Glutamatergic neuron (in vitro differentiated cells): ENCODE results near the gene ADO. TPM values are rescaled to one million over a fixed set of nuclear protein-coding genes. Genes with fewer than 3 reads are reported as not detected.

Source experiments
- DNase-seq: peaks from one replicate; pipeline ENCODE4 v3.0.0; 2022
- H3K27ac Mint-ChIP-seq: one replicate; pipeline ENCODE4 v1.8.0; 2020; ENCODE audit warnings: mild to moderate bottlenecking, mixed read lengths, inconsistent platforms; ENCODE audit not compliant: unreplicated experiment
- H3K27me3 Mint-ChIP-seq: one replicate; pipeline ENCODE4 v1.8.0; 2020; ENCODE audit warnings: mild to moderate bottlenecking, moderate library complexity, mixed read lengths, inconsistent platforms; ENCODE audit not compliant: unreplicated experiment
- H3K36me3 Mint-ChIP-seq: one replicate; pipeline ENCODE4 v1.8.0; 2020; ENCODE audit warnings: mild to moderate bottlenecking, mixed read lengths, inconsistent platforms; ENCODE audit not compliant: unreplicated experiment
- H3K4me1 Mint-ChIP-seq: one replicate; pipeline ENCODE4 v1.8.0; 2020; ENCODE audit warnings: mild to moderate bottlenecking, low read depth, mixed read lengths, inconsistent platforms; ENCODE audit not compliant: unreplicated experiment
- H3K4me3 Mint-ChIP-seq: one replicate; pipeline ENCODE4 v1.8.0; 2020; ENCODE audit warnings: mild to moderate bottlenecking, mixed read lengths, inconsistent platforms; ENCODE audit not compliant: unreplicated experiment
- H3K9me3 Mint-ChIP-seq: one replicate; pipeline ENCODE4 v1.8.0; 2020; ENCODE audit warnings: mild to moderate bottlenecking, moderate library complexity, mixed read lengths, inconsistent platforms; ENCODE audit not compliant: unreplicated experiment
- long read RNA-seq: library from polyadenylated mRNA; unstranded; transcript quantifications from one replicate; pipeline ENCODE4 v2.0.0, GENCODE V29; 2020; ENCODE audit not compliant: unreplicated experiment
- total RNA-seq: library from RNA; stranded (reverse); fragmentation: NEBNext Ultra II Directional; extraction: Animal tissue kit (Norgen Biotek cat#: 25700); gene quantifications from one replicate; pipeline ENCODE4 v1.2.1, GENCODE V29; 2021; ENCODE audit not compliant: unreplicated experiment
- TF ChIP-seq, protein P1 (sequence below): fragments of 200-600 bp; sonication (generic); IDR thresholded peaks from one replicate; pipeline ENCODE4 v1.5.0; 2021; ENCODE audit not compliant: partially characterized antibody, unreplicated experiment

Gene ADO
- total RNA-seq = 32.5 TPM
- long read RNA-seq, partial matches to known transcripts = 0 of 4 reads
- long read RNA-seq, other reads (novel, unspliced or antisense) = 0 of 4 reads

DNA sequence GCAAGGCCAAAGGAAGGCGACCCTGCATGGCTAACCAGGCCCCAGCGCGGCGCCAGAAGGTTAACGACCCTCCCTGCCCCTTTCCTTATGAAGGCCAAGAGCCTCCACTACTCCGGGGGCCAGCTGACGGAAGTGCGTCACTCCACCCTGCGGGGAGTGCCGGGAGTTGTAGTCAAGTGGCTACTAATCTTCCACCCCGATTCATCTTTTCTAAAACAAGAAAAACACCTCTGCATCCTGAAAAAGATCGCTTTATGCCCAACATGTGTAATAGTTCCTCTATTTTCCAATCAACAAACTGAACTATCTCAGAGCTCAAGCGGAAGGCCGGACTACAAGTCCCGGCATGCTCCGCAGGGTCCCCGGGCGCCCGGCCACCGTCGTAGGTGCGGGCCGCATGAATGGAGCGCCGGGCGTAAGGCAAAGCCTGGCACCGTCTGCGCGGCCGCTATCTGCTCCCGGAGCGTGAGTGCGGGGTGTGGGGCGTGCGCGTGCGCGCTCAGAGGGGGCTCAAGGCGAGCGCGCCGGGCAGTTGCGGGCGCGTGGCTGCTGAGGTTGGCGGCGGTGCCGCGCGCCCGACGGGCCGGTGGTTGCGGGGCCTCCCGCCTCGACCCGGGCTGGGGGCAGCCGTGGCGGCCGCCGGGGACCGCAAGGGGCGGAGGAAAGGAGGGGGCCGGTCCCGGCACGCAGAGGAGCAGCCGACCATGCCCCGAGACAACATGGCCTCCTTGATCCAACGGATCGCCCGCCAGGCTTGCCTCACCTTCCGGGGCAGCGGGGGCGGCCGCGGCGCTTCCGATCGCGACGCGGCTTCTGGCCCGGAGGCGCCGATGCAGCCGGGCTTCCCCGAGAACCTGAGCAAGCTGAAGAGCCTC, at the start of gene ADO:
ADO (plus strand) TSS at position 365 of the 875 bp plus-strand sequence; CDS start at position 705, 340 bp downstream.
- Mint-ChIP-seq H3K27me3 (peaks cover 13% of the 10 kb centered on the region), H3K4me1 (peaks cover 31% of the 10 kb centered on the region), H3K9me3 (peaks cover 12% of the 10 kb centered on the region), H3K36me3 (no peaks in the 10 kb centered on the region), H3K4me3 (peak within 1 kb of the TSS; percentile 94), H3K27ac (peak within 1 kb of the TSS; percentile 100)
- DNase-seq = peak; percentile 92
- TF ChIP-seq, protein P1, sequence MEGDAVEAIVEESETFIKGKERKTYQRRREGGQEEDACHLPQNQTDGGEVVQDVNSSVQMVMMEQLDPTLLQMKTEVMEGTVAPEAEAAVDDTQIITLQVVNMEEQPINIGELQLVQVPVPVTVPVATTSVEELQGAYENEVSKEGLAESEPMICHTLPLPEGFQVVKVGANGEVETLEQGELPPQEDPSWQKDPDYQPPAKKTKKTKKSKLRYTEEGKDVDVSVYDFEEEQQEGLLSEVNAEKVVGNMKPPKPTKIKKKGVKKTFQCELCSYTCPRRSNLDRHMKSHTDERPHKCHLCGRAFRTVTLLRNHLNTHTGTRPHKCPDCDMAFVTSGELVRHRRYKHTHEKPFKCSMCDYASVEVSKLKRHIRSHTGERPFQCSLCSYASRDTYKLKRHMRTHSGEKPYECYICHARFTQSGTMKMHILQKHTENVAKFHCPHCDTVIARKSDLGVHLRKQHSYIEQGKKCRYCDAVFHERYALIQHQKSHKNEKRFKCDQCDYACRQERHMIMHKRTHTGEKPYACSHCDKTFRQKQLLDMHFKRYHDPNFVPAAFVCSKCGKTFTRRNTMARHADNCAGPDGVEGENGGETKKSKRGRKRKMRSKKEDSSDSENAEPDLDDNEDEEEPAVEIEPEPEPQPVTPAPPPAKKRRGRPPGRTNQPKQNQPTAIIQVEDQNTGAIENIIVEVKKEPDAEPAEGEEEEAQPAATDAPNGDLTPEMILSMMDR = no peak

GRCh38 chr10:62754963-62755362, 49.6 kb upstream of the ADO start:
- Mint-ChIP-seq H3K4me3 (no peak overlapping the region), H3K9me3 (no peaks in the 10 kb centered on the region), H3K4me1 (no peaks in the 10 kb centered on the region), H3K27ac (no peak overlapping the region), H3K27me3 (peaks cover 3% of the 10 kb centered on the region), H3K36me3 (no peaks in the 10 kb centered on the region)
- DNase-seq = no peak
- TF ChIP-seq, protein P1 = no peak

GRCh38 chr10:62755662-62756653, 48.6 kb upstream of the ADO start:
- TF ChIP-seq, protein P1 = no peak
- no peak for DNase-seq
- H3K4me3 Mint-ChIP-seq = no peak overlapping the region
- no peaks in the 10 kb centered on the region for H3K9me3 Mint-ChIP-seq
- H3K36me3 Mint-ChIP-seq = no peaks in the 10 kb centered on the region
- no peaks in the 10 kb centered on the region for H3K4me1 Mint-ChIP-seq
- H3K27ac Mint-ChIP-seq = no peak overlapping the region
- peaks cover 3% of the 10 kb centered on the region for H3K27me3 Mint-ChIP-seq

DNA sequence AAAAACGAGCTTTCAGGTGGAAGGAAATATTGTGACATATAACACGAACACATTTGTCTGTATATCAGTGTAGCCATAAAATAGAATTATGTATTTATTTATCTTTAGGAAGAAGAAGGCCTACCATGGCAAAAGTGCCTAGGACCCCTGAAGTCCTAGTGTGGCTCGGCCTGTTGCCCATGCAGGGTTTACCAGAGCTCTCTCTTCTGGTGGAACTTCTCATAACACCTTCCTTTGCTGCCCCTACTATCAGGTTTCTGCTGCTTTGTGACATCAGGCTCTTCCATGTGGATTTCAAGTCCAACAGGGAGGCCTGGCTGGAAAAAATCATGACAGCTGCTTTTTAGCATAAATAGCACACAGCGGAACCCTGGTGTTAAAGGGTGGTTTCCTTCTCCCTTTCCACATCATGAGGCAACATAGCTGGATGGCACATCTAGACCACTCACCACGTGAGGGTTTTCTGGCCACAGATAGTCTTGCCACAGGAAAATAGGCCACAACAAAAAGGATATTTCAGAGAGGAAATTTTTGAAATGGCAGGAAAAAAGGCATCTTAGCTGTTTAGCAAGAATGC, 44.8 kb upstream of the ADO start:
- no peaks in the 10 kb centered on the region for H3K9me3 Mint-ChIP-seq

More for the DNA sequence above, 44.8 kb upstream of the ADO start:
- TF ChIP-seq, protein P1 = no peak
- H3K27me3 Mint-ChIP-seq = peaks cover 7% of the 10 kb centered on the region
- H3K4me3 Mint-ChIP-seq = no peak overlapping the region
- no peaks in the 10 kb centered on the region for H3K4me1 Mint-ChIP-seq
- no peaks in the 10 kb centered on the region for H3K36me3 Mint-ChIP-seq
- H3K27ac Mint-ChIP-seq = peak overlapping the region; percentile 22
- no peak for DNase-seq
